Prostate gland (tissue), 2 donors: ENCODE data around the gene FUOM.

Experiments used
- POLR2A ChIP-seq: fragments of 450-650 bp; IDR thresholded peaks from one replicate; pipeline ENCODE4 v1.6.1; 2016; ENCODE audit warnings: antibody characterized with exemption, mild to moderate bottlenecking
- TF ChIP-seq, protein P1 (sequence below), 4 experiments: fragments of 200-600 bp in 2 of 4; fragments of 450-650 bp in 2 of 4; sonication (generic) in 2 of 4; IDR thresholded peaks; 1 replicate in 3 of 4; 2 replicates in 1 of 4; pipeline ENCODE4 v1.5.1; 2016 to 2019; ENCODE audit warnings: antibody characterized with exemption in 4 of 4, mild to moderate bottlenecking in 2 of 4, moderate library complexity in 2 of 4

DNA sequence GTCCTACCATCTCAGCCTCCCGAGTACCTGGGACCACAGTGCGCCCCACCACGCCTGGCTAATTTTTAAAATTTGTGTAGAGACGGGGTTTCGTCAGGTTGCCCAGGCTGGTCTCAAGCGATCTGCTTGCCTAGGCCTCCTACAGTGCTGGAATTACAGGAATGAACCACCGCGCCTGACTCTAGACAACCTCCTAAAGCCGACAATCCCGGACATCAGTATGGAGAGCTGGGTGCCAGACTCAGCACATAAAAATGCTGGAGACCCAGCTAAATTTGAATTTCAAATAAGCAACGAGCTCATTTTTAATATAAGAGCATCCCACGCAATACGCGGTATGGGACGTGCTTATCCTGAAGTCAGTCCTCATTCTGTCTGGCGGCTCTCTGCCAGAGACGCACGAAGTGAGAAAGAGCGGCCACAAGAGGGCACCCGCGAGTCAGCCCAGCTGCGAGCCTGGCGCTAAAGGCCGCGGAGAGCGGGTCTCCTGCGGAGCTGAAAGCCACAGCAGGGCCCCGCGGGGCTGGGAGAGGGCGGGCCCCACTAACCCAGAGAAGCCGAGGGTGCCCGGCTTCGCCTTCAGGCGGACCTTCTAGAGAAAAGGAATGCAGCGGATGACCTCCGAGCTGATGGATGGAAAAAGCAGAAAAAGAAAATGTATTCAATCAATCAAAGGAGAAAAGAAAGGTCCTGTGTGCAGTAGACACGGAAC lies 28.2 kb downstream of the FUOM start:
- TF ChIP-seq, protein P1, sequence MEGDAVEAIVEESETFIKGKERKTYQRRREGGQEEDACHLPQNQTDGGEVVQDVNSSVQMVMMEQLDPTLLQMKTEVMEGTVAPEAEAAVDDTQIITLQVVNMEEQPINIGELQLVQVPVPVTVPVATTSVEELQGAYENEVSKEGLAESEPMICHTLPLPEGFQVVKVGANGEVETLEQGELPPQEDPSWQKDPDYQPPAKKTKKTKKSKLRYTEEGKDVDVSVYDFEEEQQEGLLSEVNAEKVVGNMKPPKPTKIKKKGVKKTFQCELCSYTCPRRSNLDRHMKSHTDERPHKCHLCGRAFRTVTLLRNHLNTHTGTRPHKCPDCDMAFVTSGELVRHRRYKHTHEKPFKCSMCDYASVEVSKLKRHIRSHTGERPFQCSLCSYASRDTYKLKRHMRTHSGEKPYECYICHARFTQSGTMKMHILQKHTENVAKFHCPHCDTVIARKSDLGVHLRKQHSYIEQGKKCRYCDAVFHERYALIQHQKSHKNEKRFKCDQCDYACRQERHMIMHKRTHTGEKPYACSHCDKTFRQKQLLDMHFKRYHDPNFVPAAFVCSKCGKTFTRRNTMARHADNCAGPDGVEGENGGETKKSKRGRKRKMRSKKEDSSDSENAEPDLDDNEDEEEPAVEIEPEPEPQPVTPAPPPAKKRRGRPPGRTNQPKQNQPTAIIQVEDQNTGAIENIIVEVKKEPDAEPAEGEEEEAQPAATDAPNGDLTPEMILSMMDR (IDR thresholded peaks at IDR 0.05): peak; percentile 85 to 90 (median 87)
- TF ChIP-seq POLR2A: no peak
